Measurements from ENCODE around the gene RHBDF1. TPM values are rescaled to one million over a fixed set of nuclear protein-coding genes. Genes with fewer than 3 reads are reported as not detected.

The RHBDF1 gene
- total RNA-seq, 2 donors from 2014 or later = 55.4 to 79.5 TPM

DNA sequence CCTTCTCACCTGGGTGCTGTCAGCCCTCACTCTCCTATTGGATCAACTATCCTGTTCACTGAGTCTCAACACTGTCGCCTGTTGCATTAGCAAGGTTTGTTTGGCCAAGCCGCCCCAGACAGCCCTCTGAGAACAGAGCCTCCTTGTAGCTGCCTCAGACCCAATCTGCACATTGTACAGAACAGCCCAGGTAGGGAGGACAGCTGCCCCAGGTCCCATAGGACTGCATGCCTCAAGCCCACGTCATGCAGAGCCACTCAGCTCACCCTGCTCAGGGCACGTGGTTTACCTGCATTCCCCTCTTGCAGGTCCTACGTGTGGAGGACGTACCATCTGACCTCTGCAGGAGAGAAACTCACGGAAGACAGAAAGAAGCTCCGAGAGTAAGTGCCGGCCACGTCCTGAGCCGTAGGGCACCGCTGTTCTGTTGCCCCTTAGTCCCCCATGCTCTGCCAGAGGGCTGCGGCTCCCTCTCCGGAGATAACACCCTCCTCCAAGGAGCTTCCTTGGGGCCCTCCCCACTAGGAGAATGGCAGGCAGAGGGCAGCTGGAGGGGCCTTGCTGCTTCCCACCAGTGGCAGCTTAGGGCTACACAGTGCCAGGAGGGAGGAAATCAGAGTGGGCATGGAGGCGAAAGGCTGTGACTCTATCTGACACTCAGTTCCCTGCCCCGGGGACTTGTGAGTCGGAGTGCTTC is 16.1 kb downstream of the RHBDF1 start:
- H3K36me3 ChIP-seq = peaks cover 0 to 32% of the 10 kb centered on the region in 2 donors
- DNase-seq (ENCODE audit: low spot score) = no peak
- intact Hi-C loops (cut with DNase I) = no loop called here
- H3K4me3 ChIP-seq = no peak overlapping the region
- TF ChIP-seq POLR2AphosphoS5 (IDR thresholded peaks at IDR 0.05) (no peak), CTCF (IDR thresholded peaks at IDR 0.05) (no peak), POLR2A (IDR thresholded peaks at IDR 0.05) (no peak)
- no peaks in the 10 kb centered on the region for H3K9me3 ChIP-seq
- no peaks in the 10 kb centered on the region for H3K4me1 ChIP-seq (replicated peaks)
- H3K27me3 ChIP-seq (replicated peaks; ENCODE audit: insufficient read depth) = no peaks in the 10 kb centered on the region
- 91% methylated on average over 17 of the region's 17 CpGs for WGBS
- H3K27ac ChIP-seq = no peak overlapping the region

GRCh38 chr16:55571-56136 is 16.8 kb downstream of the RHBDF1 start:
- H3K4me1 ChIP-seq (replicated peaks) = no peaks in the 10 kb centered on the region
- no peak overlapping the region for H3K4me3 ChIP-seq
- H3K9me3 ChIP-seq = no peaks in the 10 kb centered on the region
- WGBS = 85% methylated on average over 11 of the region's 11 CpGs
- intact Hi-C loops (cut with DNase I) = no loop called here
- no peak for DNase-seq (ENCODE audit: low spot score)
- no peaks in the 10 kb centered on the region for H3K27me3 ChIP-seq (replicated peaks; ENCODE audit: insufficient read depth)
- TF ChIP-seq CTCF (IDR thresholded peaks at IDR 0.05) = no peak
- no peak for TF ChIP-seq POLR2A (IDR thresholded peaks at IDR 0.05)
- TF ChIP-seq POLR2AphosphoS5 (IDR thresholded peaks at IDR 0.05) = no peak
- H3K27ac ChIP-seq = no peak overlapping the region
- peaks cover 0 to 26% of the 10 kb centered on the region in 2 donors for H3K36me3 ChIP-seq

- TF ChIP-seq POLR2A (IDR thresholded peaks at IDR 0.05) (no peak), POLR2AphosphoS5 (IDR thresholded peaks at IDR 0.05) (no peak), CTCF (IDR thresholded peaks at IDR 0.05) (no peak)
- peaks cover 0 to 12% of the 10 kb centered on the region in 2 donors for H3K36me3 ChIP-seq
- no peak for DNase-seq (ENCODE audit: low spot score)
- H3K27ac ChIP-seq = peak overlapping the region; percentile 56 to 65
- H3K4me3 ChIP-seq = peak overlapping the region; percentile 66 to 79
- no peaks in the 10 kb centered on the region for H3K27me3 ChIP-seq (replicated peaks; ENCODE audit: insufficient read depth)
- intact Hi-C loops (cut with DNase I) = no loop called here
- WGBS = 46% methylated on average over 12 of the region's 12 CpGs
- H3K4me1 ChIP-seq (replicated peaks) = no peaks in the 10 kb centered on the region
- no peaks in the 10 kb centered on the region for H3K9me3 ChIP-seq
These were observed 18.2 kb downstream of the RHBDF1 start for GRCh38 chr16:54237-54581.

DNA sequence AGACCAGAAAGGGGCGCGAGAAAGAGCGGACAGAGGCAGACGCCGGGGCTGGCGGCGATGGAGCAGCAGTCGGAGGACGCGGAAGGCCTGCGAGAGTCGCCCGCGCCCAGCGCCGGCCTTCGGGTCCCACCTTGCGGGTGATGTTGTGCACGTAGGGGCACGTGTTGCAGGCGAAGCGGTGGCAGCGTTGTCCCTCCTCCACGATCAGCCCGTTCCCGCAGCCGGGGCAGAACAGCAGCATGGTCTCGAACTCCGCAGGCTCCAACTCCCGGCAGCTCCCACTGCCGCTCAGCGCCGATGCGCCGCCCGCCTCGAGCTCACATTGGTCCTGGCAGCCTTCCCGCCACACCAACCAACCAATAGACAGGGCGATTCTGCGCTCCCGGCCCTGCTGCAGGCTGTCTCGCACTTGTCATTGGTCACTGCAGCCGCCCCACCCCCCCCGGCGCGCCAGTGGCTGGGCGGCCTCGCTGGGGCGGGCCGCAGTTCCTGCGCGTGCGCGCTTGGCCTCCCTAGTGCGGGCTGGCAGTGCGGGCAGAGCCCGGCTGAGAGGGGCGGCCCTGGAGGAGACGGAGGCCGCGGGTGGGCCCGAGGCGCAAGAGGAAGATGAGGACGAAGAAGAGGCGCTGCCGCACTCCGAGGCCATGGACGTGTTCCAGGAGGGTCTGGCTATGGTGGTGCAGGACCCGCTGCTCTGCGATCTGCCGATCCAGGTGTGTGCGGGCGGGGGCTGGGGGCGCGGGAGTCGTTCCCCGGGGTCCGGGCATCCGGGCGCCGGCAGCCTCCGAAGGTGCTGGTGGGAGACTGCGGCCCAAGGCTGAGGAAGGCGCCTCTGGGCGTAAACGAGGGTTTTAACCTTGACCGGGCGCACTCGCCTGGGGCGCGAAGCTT is 18.8 kb downstream of the RHBDF1 start, which contains the start of the genes POLR3K and SNRNP25:
Gene POLR3K, minus strand, starts transcription at position 263 of the 891 bp plus-strand sequence. Its CDS starts 22 bp downstream, at position 241.
Gene SNRNP25, plus strand, starts transcription at position 483 of the 891 bp plus-strand sequence. Its CDS starts 189 bp downstream, at position 672.
- H3K36me3 ChIP-seq = peaks cover 0 to 7% of the 10 kb centered on the region in 2 donors
- DNase-seq (ENCODE audit: low spot score) = peak; percentile 99
- H3K4me3 ChIP-seq = peak within 1 kb of the TSS; percentile 66 to 79
- H3K9me3 ChIP-seq = no peaks in the 10 kb centered on the region
- under 1% methylated on average over 89 of the region's 91 CpGs for WGBS
- intact Hi-C loops (cut with DNase I) = no loop called here
- TF ChIP-seq POLR2AphosphoS5 (IDR thresholded peaks at IDR 0.05) (peak; percentile 84), CTCF (IDR thresholded peaks at IDR 0.05) (peak in 1 of 4 experiments; percentile 32), POLR2A (IDR thresholded peaks at IDR 0.05) (peak; percentile 62)
- no peaks in the 10 kb centered on the region for H3K27me3 ChIP-seq (replicated peaks; ENCODE audit: insufficient read depth)
- peak within 1 kb of the TSS; percentile 58 to 65 for H3K27ac ChIP-seq
- no peaks in the 10 kb centered on the region for H3K4me1 ChIP-seq (replicated peaks)

Measured in prostate gland (tissue), 2 donors.